Measurements from ENCODE around the gene KRT74. TPM values are rescaled to one million over a fixed set of nuclear protein-coding genes. Genes with fewer than 3 reads are reported as not detected.

The KRT74 gene
- total RNA-seq, 4 donors from 2014 or later = not detected

DNA sequence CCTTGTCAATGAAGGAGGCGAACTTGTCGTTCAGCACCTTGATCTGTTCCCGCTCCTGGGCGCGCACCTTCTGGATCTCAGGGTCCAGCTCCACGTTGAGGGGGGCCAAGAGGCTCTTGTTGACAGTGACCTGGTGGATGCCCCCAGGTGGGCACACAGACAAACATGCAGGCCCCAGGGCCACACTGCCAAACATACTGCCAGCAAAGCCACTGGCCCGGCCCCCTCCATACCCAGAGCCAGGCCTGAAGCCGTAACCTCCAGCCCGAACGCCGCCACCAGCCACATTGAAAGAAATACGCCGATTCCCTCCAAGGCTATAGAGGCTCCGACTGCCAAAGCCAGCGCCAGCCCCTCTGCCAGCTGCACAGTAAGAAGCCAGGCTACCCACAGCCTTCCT lies 337 bp downstream of the KRT74 start:
- no peak for DNase-seq (ENCODE audit: low spot score in 2 of 2)
- 95 to 96% methylated on average over 11 to 13 of the region's 15 CpGs for WGBS, 2 donors
- H3K4me3 ChIP-seq = no peak overlapping the region

DNA sequence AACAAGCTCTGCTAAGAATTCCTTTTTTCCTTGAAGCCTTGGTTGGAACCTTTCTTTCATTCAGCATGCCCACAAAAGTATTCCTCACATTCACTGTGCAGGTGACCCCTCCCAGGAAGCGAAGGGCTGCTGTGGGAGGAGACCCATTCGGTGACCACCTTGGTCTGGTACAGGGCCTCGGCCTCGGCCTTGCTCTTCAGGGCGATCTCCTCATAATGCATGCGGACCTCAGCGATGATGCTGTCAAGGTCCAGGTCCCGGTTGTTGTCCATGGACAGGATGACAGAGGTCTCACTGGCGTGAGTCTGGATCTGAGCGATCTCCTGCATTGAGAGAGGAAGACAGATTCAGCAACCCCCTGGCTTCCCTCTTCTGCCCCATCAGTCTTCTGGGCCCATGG lies 3.1 kb downstream of the KRT74 start:
- Histone ChIP-seq H3K36me3 (no peaks in the 10 kb centered on the region), H3K4me3 (no peak overlapping the region), H3K9me3 (no peaks in the 10 kb centered on the region), H3K4me1 (no peaks in the 10 kb centered on the region), H3K27me3 (peaks cover 0 to 11% of the 10 kb centered on the region in 2 donors), H3K27ac (no peak overlapping the region)
- no peak for DNase-seq (ENCODE audit: low spot score in 2 of 2)
- TF ChIP-seq, protein P1, sequence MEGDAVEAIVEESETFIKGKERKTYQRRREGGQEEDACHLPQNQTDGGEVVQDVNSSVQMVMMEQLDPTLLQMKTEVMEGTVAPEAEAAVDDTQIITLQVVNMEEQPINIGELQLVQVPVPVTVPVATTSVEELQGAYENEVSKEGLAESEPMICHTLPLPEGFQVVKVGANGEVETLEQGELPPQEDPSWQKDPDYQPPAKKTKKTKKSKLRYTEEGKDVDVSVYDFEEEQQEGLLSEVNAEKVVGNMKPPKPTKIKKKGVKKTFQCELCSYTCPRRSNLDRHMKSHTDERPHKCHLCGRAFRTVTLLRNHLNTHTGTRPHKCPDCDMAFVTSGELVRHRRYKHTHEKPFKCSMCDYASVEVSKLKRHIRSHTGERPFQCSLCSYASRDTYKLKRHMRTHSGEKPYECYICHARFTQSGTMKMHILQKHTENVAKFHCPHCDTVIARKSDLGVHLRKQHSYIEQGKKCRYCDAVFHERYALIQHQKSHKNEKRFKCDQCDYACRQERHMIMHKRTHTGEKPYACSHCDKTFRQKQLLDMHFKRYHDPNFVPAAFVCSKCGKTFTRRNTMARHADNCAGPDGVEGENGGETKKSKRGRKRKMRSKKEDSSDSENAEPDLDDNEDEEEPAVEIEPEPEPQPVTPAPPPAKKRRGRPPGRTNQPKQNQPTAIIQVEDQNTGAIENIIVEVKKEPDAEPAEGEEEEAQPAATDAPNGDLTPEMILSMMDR (IDR thresholded peaks at IDR 0.05) = no peak
- TF ChIP-seq EP300 (IDR thresholded peaks at IDR 0.05) (no peak), POLR2A (IDR thresholded peaks at IDR 0.05) (no peak)
- WGBS, 2 donors = 91 to 94% methylated on average over 10 of the region's 10 CpGs

More for the DNA sequence above, 337 bp downstream of the KRT74 start:
- TF ChIP-seq, protein P1 (IDR thresholded peaks at IDR 0.05) = no peak
- TF ChIP-seq POLR2A (IDR thresholded peaks at IDR 0.05) = no peak
- TF ChIP-seq EP300 (IDR thresholded peaks at IDR 0.05) = no peak
- Histone ChIP-seq H3K27ac (no peak overlapping the region), H3K36me3 (no peaks in the 10 kb centered on the region), H3K4me1 (no peaks in the 10 kb centered on the region), H3K9me3 (no peaks in the 10 kb centered on the region), H3K27me3 (peaks cover 0 to 4% of the 10 kb centered on the region in 2 donors)

DNA sequence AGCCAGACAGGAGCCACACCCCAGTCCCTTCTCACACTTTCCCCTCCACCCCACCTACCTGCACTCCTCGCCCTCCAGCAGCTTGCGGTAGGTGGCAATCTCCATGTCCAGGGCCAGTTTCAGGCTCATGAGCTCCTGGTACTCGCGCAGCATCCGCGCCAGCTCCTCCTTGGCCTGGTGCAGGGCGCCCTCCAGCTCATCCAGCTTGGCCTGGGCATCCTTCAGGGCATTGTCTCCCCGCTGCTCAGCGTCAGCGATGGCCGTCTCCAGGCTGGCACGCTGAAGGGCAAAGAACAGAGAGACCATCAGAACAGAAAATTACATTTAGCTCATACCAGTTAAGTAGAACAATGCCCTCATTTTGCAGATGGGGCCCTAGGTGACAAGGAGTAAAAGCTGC lies 5.5 kb downstream of the KRT74 start:
- H3K27ac ChIP-seq = no peak overlapping the region
- no peak for DNase-seq (ENCODE audit: low spot score in 2 of 2)
- no peaks in the 10 kb centered on the region for H3K9me3 ChIP-seq
- 76 to 84% methylated on average over 12 of the region's 12 CpGs for WGBS, 2 donors
- peaks cover 0 to 24% of the 10 kb centered on the region in 2 donors for H3K27me3 ChIP-seq
- TF ChIP-seq POLR2A (IDR thresholded peaks at IDR 0.05) (no peak), EP300 (IDR thresholded peaks at IDR 0.05) (no peak)
- TF ChIP-seq, protein P1 (IDR thresholded peaks at IDR 0.05) = no peak
- no peak overlapping the region for H3K4me3 ChIP-seq
- no peaks in the 10 kb centered on the region for H3K36me3 ChIP-seq
- no peaks in the 10 kb centered on the region for H3K4me1 ChIP-seq

DNA sequence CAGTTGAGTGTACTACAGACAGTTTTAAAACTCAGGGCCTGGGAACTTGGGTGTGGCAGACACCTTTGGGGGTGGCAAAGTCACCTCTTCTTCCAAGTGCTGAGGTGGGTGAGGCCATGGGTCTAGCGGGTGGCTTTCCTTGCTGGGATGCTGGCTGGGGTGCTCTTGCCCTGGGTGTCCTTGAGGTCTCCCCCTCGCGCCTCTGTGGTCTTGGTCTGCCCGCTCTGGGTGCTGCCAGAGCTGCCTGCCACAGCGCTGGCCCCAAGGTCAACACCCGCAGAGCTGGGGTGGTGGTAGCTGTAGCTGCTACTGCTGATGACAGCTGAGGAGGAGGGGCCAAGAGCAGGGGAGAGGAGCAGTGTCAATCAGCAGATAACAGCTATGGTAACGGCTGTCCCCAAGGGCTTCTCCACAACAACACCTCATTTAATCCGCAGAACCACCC lies 6.8 kb downstream of the KRT74 start:
- no peak overlapping the region for H3K4me3 ChIP-seq
- TF ChIP-seq POLR2A (IDR thresholded peaks at IDR 0.05) = no peak
- TF ChIP-seq, protein P1 (IDR thresholded peaks at IDR 0.05) = no peak
- no peak for TF ChIP-seq EP300 (IDR thresholded peaks at IDR 0.05)
- no peak for DNase-seq (ENCODE audit: low spot score in 2 of 2)
- peaks cover 0 to 29% of the 10 kb centered on the region in 2 donors for H3K27me3 ChIP-seq
- H3K27ac ChIP-seq = no peak overlapping the region
- H3K9me3 ChIP-seq = no peaks in the 10 kb centered on the region
- 54 to 58% methylated on average over 4 to 8 of the region's 8 CpGs for WGBS, 2 donors
- H3K36me3 ChIP-seq = no peaks in the 10 kb centered on the region
- H3K4me1 ChIP-seq = no peaks in the 10 kb centered on the region

DNA sequence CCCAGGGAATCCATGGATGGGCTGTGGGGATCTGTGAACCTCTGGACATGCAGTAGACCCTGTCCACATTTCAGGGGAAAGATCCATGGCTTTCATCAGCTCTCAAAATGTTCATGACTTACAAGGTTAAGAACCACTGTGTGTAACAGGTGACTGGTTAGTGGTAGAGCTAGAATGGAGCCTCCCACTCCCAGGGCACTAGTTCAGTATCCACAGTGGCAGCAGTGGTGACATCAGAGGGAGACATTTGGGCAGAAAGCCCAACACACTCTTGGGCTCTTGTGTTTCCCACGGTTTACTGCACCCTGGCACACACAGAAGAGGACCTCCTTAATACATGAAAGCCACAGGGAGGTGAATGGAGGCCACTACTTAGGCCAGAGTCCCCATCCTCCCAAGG lies 9.1 kb downstream of the KRT74 start:
- peaks cover 0 to 25% of the 10 kb centered on the region in 2 donors for H3K27me3 ChIP-seq
- H3K27ac ChIP-seq = no peak overlapping the region
- 38 to 75% methylated on average over 1 of the region's 1 CpG for WGBS, 2 donors
- no peak for DNase-seq (ENCODE audit: low spot score in 2 of 2)
- no peaks in the 10 kb centered on the region for H3K36me3 ChIP-seq
- no peaks in the 10 kb centered on the region for H3K9me3 ChIP-seq
- no peak for TF ChIP-seq POLR2A (IDR thresholded peaks at IDR 0.05)
- H3K4me3 ChIP-seq = no peak overlapping the region
- no peaks in the 10 kb centered on the region for H3K4me1 ChIP-seq
